Cardiac muscle cell (in vitro differentiated cells and primary cell): Measurements from ENCODE around the gene ZNF473. TPM values are rescaled to one million over a fixed set of nuclear protein-coding genes. Genes with fewer than 3 reads are reported as not detected.

Experiments used
- DNase-seq, 2 donors: peaks; one replicate each; pipeline versions ENCODE4 v3.0.0 to v3.0.0-alpha.2; 2010 to 2017; ENCODE audit warnings: low read depth in 1 of 2, low spot score in 1 of 2
- H3K27ac ChIP-seq: fragments of 200-600 bp; sonication (generic); 2 replicates; pipeline ENCODE4 v1.5.1; 2016
- H3K27me3 ChIP-seq: fragments of 200-600 bp; sonication (generic); 2 replicates; pipeline ENCODE4 v1.6.0; 2016; ENCODE audit warnings: control low read depth
- H3K36me3 ChIP-seq: fragments of 200-600 bp; sonication (generic); 2 replicates; pipeline ENCODE4 v1.5.1; 2016; ENCODE audit warnings: control low read depth
- H3K4me1 ChIP-seq: fragments of 200-600 bp; sonication (generic); 2 replicates; pipeline ENCODE4 v1.8.1; 2017; ENCODE audit warnings: low read depth, mild to moderate bottlenecking, mixed run types
- H3K4me3 ChIP-seq: fragments of 200-600 bp; sonication (generic); 2 replicates; pipeline ENCODE4 v1.5.1; 2016; ENCODE audit warnings: mild to moderate bottlenecking
- H3K9me3 ChIP-seq: fragments of 200-600 bp; sonication (generic); 2 replicates; pipeline ENCODE4 v1.5.1; 2017; ENCODE audit warnings: low read depth, mild to moderate bottlenecking, control low read depth
- CTCF ChIP-seq: IDR thresholded peaks from 2 replicates; pipeline ENCODE4 v1.5.1; 2012; ENCODE audit warnings: low read depth, mild to moderate bottlenecking, low read length
- polyA plus RNA-seq: library from polyadenylated mRNA; unstranded; fragments of >200 nt; fragmentation: Nextera tagmentation; extraction: Ambion mirVana; gene quantifications from 2 replicates; pipeline ENCODE4 v1.2.1, GENCODE V29; 2016
- total RNA-seq: library from RNA; depleted of rRNA; stranded (reverse); fragments of >200 nt; gene quantifications from 2 replicates; pipeline ENCODE4 v1.2.3, GENCODE V29; 2016

Gene ZNF473
- total and polyA plus RNA-seq, 2 experiments from 2014 or later, result 5.3 to 6.5 TPM

DNA sequence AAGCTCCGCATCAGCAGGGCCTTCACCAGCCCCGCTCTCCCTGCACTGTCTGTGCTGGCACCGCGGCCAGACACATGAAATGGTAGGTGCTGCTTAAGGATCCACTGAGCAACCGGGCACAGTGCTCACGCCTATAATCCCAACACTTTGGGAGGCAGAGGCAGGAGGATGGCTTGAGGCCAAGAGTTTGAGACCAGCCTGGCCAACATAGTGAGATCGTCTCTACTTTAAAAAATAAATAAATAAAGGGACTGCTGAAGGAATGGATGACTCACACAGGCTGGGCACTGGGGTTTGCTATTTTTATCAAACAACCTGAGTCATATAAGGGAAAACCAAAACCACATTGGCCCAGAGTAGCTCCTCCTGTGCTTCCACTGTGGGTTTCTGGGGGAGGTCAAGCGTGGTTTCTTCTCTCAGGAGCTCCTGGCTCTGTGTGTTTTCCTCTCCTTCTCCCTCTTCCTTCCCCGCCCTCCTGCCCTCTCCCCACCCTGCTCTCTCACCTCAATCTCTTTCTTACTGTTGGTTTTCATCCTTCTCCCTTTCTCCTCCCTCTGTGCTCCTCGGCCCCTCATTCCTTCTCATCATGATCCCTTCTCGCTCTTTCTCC lies 21.9 kb upstream of the ZNF473 start:
- H3K27me3 ChIP-seq, result no peaks in the 10 kb centered on the region
- TF ChIP-seq CTCF, result no peak
- H3K27ac ChIP-seq, result no peak overlapping the region
- H3K4me3 ChIP-seq, result no peak overlapping the region
- peaks cover 12% of the 10 kb centered on the region for H3K36me3 ChIP-seq
- DNase-seq, result peak in 1 of 2 donors; percentile 96
- H3K4me1 ChIP-seq, result no peaks in the 10 kb centered on the region
- no peaks in the 10 kb centered on the region for H3K9me3 ChIP-seq

DNA sequence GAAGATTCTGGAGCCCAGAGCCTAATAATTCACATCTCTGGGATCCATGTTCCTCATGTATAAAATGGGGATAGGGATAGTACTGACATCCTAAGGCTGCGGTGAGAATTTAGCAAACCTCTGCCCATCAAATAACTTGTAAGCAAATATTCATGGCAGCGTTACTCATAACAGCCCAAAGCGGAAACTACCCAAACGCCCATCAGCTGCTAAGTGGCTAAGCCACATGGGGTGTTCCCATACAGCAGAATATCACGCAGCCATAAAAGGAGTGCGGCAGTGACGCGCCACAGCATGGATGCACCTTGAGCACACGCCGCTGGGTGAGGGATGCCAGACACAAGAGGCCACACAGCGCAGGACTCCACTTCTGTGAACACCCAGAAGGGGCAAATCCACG lies 20.4 kb upstream of the ZNF473 start:
- Histone ChIP-seq H3K36me3 (peaks cover 12% of the 10 kb centered on the region), H3K9me3 (no peaks in the 10 kb centered on the region), H3K4me3 (no peak overlapping the region), H3K4me1 (no peaks in the 10 kb centered on the region), H3K27ac (no peak overlapping the region), H3K27me3 (no peaks in the 10 kb centered on the region)
- no peak for DNase-seq
- TF ChIP-seq CTCF, result no peak

- H3K27ac ChIP-seq, result no peak overlapping the region
- no peaks in the 10 kb centered on the region for H3K4me1 ChIP-seq
- H3K9me3 ChIP-seq, result no peaks in the 10 kb centered on the region
- TF ChIP-seq CTCF, result no peak
- H3K4me3 ChIP-seq, result no peak overlapping the region
- peaks cover 12% of the 10 kb centered on the region for H3K36me3 ChIP-seq
- no peak for DNase-seq
- no peaks in the 10 kb centered on the region for H3K27me3 ChIP-seq
Observed at GRCh38 chr19:50007170-50007569, 18.6 kb upstream of the ZNF473 start.

- H3K36me3 ChIP-seq, result peaks cover 12% of the 10 kb centered on the region
- H3K4me1 ChIP-seq, result no peaks in the 10 kb centered on the region
- H3K4me3 ChIP-seq, result no peak overlapping the region
- no peaks in the 10 kb centered on the region for H3K27me3 ChIP-seq
- no peak for TF ChIP-seq CTCF
- DNase-seq, result no peak
- H3K9me3 ChIP-seq, result no peaks in the 10 kb centered on the region
- H3K27ac ChIP-seq, result no peak overlapping the region
Observed at GRCh38 chr19:50007947-50008346, 17.9 kb upstream of the ZNF473 start.

GRCh38 chr19:50008532-50008931 lies 17.3 kb upstream of the ZNF473 start:
- no peaks in the 10 kb centered on the region for H3K27me3 ChIP-seq
- no peak overlapping the region for H3K4me3 ChIP-seq
- H3K4me1 ChIP-seq, result no peaks in the 10 kb centered on the region
- H3K27ac ChIP-seq, result no peak overlapping the region
- peak in 1 of 2 donors; percentile 14 for DNase-seq
- peaks cover 16% of the 10 kb centered on the region for H3K36me3 ChIP-seq
- peak; percentile 25 for TF ChIP-seq CTCF
- H3K9me3 ChIP-seq, result no peaks in the 10 kb centered on the region
